NT2/D1 (cell line): ENCODE measurements around the gene SIK3.

Source experiments
- YY1 ChIP-seq: IDR thresholded peaks from 2 replicates; pipeline ENCODE4 v1.6.1; 2011; ENCODE audit not compliant: insufficient read length, insufficient read depth
- ZNF274 ChIP-seq: IDR thresholded peaks from 2 replicates; pipeline ENCODE4 v1.6.1; 2011; ENCODE audit warnings: mild to moderate bottlenecking, low read depth, low read length

GRCh38 chr11:116918925-116919655 lies 179.1 kb downstream of the SIK3 start:
- TF ChIP-seq YY1 (no peak), ZNF274 (no peak)
